ENCODE measurements around the gene LSMEM2. TPM values are rescaled to one million over a fixed set of nuclear protein-coding genes. Genes with fewer than 3 reads are reported as not detected.

The LSMEM2 gene
- total and polyA plus RNA-seq, 2 of the 8 experiments (the other 6 are each of a cell fraction or from before 2014, with no cell fraction given), result 0.58 to 0.68 TPM

DNA sequence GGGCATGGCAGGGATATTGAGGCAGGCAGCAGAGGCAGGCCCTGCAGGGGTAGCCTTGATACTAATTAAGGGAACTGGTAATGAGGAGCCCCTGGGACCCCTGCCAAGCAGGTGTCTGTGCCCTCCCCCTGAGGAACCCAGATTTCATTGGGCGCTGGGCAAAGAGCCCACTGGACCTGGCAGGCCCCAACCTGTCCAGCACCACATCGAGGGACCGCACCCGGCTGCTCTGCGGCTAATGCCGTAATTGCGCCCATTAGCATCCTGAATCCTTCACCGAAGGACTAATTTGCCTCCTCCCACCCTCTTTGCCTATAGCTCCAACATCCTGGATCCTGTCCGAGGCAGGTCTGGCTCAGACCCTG is 23.7 kb upstream of the LSMEM2 start:
- no peak overlapping the region for H4K8ac ChIP-seq (ENCODE audit: extremely low read depth, insufficient read depth, low read length)
- H3K4me1 ChIP-seq (replicated peaks in 1 of 4; ENCODE audit: control insufficient read depth in 3 of 4, insufficient read depth in 4 of 4, low read length in 3 of 4), result peaks cover 0 to 4% (median 3%) of the 10 kb centered on the region in 4 experiments; a peak in 4 of 7 replicates
- H3K14ac ChIP-seq (ENCODE audit: insufficient read length), result no peak overlapping the region
- H2AFZ ChIP-seq (ENCODE audit: low read length), result no peak overlapping the region
- H3K27ac ChIP-seq (ENCODE audit: low read depth, low read length), result no peak overlapping the region
- H2BK20ac ChIP-seq (ENCODE audit: low read length), result no peak overlapping the region
- ChIA-PET POLR2A (ENCODE audit: partially characterized antibody) (interaction anchor here (0.9 to 3.0 kb wide), 4 partner anchors 12 to 145 kb away, joined by 3 to 12 read pairs (median 6); partner anchors contain the start of gene GNAI2), CTCF (ENCODE audit: partially characterized antibody) (interaction anchor here (1.3 to 53.5 kb wide), 7 partner anchors 6 to 67 kb away, joined by 4 to 2149 read pairs (median 142); partner anchors contain the start of genes GNAI2, GNAT1, LSMEM2 and SEMA3B)
- no peaks in the 10 kb centered on the region for H3K27me3 ChIP-seq (replicated peaks in 1 of 4; ENCODE audit: control insufficient read depth in 3 of 4, extremely low read depth in 1 of 4, insufficient read depth in 3 of 4, low read length in 3 of 4)
- H3K18ac ChIP-seq (ENCODE audit: extremely low read depth, low read length), result no peak overlapping the region; the same call in 1 of the 2 replicates
- H3K4me3 ChIP-seq (ENCODE audit: extremely low read depth in 1 of 4, insufficient read depth in 2 of 4, low read depth in 3 of 4, low read length in 4 of 4), result no peak overlapping the region
- H3K23me2 ChIP-seq (ENCODE audit: low read depth, low read length), result no peaks in the 10 kb centered on the region
- no peak overlapping the region for H2BK5ac ChIP-seq (ENCODE audit: low read depth, low read length)
- H3K9ac ChIP-seq (replicated peaks in 1 of 4; ENCODE audit: extremely low read depth in 1 of 4, low read depth in 3 of 4, low read length in 3 of 4), result no peak overlapping the region
- no peaks in the 10 kb centered on the region for H3K9me3 ChIP-seq (ENCODE audit: insufficient read depth in 2 of 2, low read depth in 1 of 2, low read length in 1 of 2)
- FAIRE-seq (no peak), DNase-seq (ENCODE audit: low read depth in 1 of 2, low spot score in 2 of 2) (no peak)
- H4K5ac ChIP-seq (ENCODE audit: insufficient read length, low read depth, low read length), result no peak overlapping the region
- H3K79me1 ChIP-seq (ENCODE audit: low read depth, low read length), result peaks cover 20% of the 10 kb centered on the region
- H2AK5ac ChIP-seq (ENCODE audit: low read depth, low read length), result no peak overlapping the region
- no peak overlapping the region for H3K4me2 ChIP-seq (ENCODE audit: insufficient read depth in 1 of 2, low read depth in 2 of 2, low read length in 2 of 2)
- no peak overlapping the region for H3K4ac ChIP-seq (replicated peaks; ENCODE audit: insufficient read length, low read depth, low read length)
- no peak overlapping the region for H2BK12ac ChIP-seq (ENCODE audit: low read depth, low read length)
- H3K79me2 ChIP-seq (ENCODE audit: control insufficient read depth in 1 of 2, insufficient read depth in 2 of 2, low read length in 2 of 2), result peaks cover 0 to 14% of the 10 kb centered on the region in 2 experiments; a peak in 2 of 4 replicates
- no peak overlapping the region for H2BK120ac ChIP-seq (replicated peaks; ENCODE audit: low read depth, low read length)
- no peak overlapping the region for H3K23ac ChIP-seq (ENCODE audit: insufficient read length)
- H3K56ac ChIP-seq (replicated peaks; ENCODE audit: insufficient read length, low read depth, low read length), result no peak overlapping the region
- H2BK15ac ChIP-seq (ENCODE audit: low read length), result no peak overlapping the region
- peaks cover 3 to 29% of the 10 kb centered on the region in 2 experiments for H4K20me1 ChIP-seq (replicated peaks in 1 of 2; ENCODE audit: control insufficient read depth in 1 of 2, insufficient read depth in 2 of 2, low read length in 2 of 2)
- no peak for TF ChIP-seq TCF12 (IDR thresholded peaks at IDR 0.05; ENCODE audit: low read depth, low read length)
- TF ChIP-seq YY1 (IDR thresholded peaks at IDR 0.05; ENCODE audit: low read depth, low read length), result no peak
- TF ChIP-seq, protein P1, sequence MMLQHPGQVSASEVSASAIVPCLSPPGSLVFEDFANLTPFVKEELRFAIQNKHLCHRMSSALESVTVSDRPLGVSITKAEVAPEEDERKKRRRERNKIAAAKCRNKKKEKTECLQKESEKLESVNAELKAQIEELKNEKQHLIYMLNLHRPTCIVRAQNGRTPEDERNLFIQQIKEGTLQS (IDR thresholded peaks at IDR 0.05; ENCODE audit: insufficient read depth, low read depth, low read length), result no peak
- TF ChIP-seq, protein P2, sequence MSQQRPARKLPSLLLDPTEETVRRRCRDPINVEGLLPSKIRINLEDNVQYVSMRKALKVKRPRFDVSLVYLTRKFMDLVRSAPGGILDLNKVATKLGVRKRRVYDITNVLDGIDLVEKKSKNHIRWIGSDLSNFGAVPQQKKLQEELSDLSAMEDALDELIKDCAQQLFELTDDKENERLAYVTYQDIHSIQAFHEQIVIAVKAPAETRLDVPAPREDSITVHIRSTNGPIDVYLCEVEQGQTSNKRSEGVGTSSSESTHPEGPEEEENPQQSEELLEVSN (IDR thresholded peaks at IDR 0.05), result no peak
- TF ChIP-seq, protein P3, sequence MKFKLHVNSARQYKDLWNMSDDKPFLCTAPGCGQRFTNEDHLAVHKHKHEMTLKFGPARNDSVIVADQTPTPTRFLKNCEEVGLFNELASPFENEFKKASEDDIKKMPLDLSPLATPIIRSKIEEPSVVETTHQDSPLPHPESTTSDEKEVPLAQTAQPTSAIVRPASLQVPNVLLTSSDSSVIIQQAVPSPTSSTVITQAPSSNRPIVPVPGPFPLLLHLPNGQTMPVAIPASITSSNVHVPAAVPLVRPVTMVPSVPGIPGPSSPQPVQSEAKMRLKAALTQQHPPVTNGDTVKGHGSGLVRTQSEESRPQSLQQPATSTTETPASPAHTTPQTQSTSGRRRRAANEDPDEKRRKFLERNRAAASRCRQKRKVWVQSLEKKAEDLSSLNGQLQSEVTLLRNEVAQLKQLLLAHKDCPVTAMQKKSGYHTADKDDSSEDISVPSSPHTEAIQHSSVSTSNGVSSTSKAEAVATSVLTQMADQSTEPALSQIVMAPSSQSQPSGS (IDR thresholded peaks at IDR 0.05; ENCODE audit: low read length), result no peak
- TF ChIP-seq TAF7 (optimal IDR thresholded peaks at IDR 0.05; ENCODE audit: borderline replicate concordance, low read depth, low read length), result no peak
- TF ChIP-seq CBX8 (IDR thresholded peaks at IDR 0.05; ENCODE audit: borderline replicate concordance, low read depth, low read length), result no peak
- no peak for TF ChIP-seq RXRA (IDR thresholded peaks at IDR 0.05; ENCODE audit: insufficient read depth, low read depth, low read length)
- TF ChIP-seq EZH2 (IDR thresholded peaks at IDR 0.05; ENCODE audit: low read depth, low read length, severe bottlenecking), result no peak
- no peak for TF ChIP-seq CHD1 (IDR thresholded peaks at IDR 0.05; ENCODE audit: low read depth, low read length)
- H3K36me3 ChIP-seq (ENCODE audit: control insufficient read depth in 2 of 4, insufficient read depth in 4 of 4, low read length in 3 of 4), result peaks cover 17 to 36% (median 24%) of the 10 kb centered on the region in 4 experiments; a peak in 7 of 8 replicates
- WGBS, 2 experiments (ENCODE audit: extremely low coverage in 1 of 2, insufficient coverage in 1 of 2, insufficient read length in 1 of 2, insufficient replicate concordance in 2 of 2, low coverage in 1 of 2, low lambda C conversion rate in 2 of 2, missing lambda C conversion rate in 1 of 2), result 98% methylated on average over 9 of the region's 9 CpGs; no CpG with 5 or more reads in 1 of the 2 experiments
- H4K91ac ChIP-seq (replicated peaks; ENCODE audit: insufficient read length, low read length), result no peak overlapping the region
